GM12891 (cell line): ENCODE data around the gene OPCML.

Experiments
- DNase-seq: peaks from one replicate; pipeline ENCODE4 v3.0.0; 2011; ENCODE audit warnings: low spot score; ENCODE audit not compliant: insufficient read length
- FAIRE-seq: peaks from 2 replicates; lab custom pipeline; 2011; peaks lifted over from hg19 to GRCh38; lab: Jason Lieb, UNC
- PAX5 ChIP-seq: IDR thresholded peaks from 2 replicates; pipeline ENCODE4 v1.6.1; 2011; ENCODE audit warnings: low read length, moderate library complexity, mild to moderate bottlenecking; ENCODE audit not compliant: insufficient read depth, severe bottlenecking
- POLR2A ChIP-seq: IDR thresholded peaks from 2 replicates; pipeline ENCODE4 v1.6.1; 2011; ENCODE audit warnings: low read depth, low read length, control low read depth
- POLR2AphosphoS5 ChIP-seq: IDR thresholded peaks from 2 replicates; pipeline ENCODE4 v1.6.1; 2011; ENCODE audit warnings: low read depth, low read length, control low read depth
- POU2F2 ChIP-seq: IDR thresholded peaks from 2 replicates; pipeline ENCODE4 v1.6.1; 2011; ENCODE audit warnings: low read depth, mild to moderate bottlenecking, control low read depth, low read length, moderate library complexity
- SPI1 ChIP-seq: IDR thresholded peaks from 2 replicates; pipeline ENCODE4 v1.6.1; 2011; ENCODE audit warnings: low read depth, low read length, control low read depth
- TAF1 ChIP-seq: IDR thresholded peaks from 2 replicates; pipeline ENCODE4 v1.6.1; 2011; ENCODE audit warnings: low read depth, low read length, control low read depth

The OPCML gene

GRCh38 chr11:133235381-133235780 lies 296.9 kb downstream of the OPCML start:
- FAIRE-seq (no peak), DNase-seq (no peak)
- no peak for TF ChIP-seq POLR2AphosphoS5
- no peak for TF ChIP-seq POU2F2
- TF ChIP-seq TAF1 = no peak
- no peak for TF ChIP-seq PAX5
- no peak for TF ChIP-seq POLR2A
- TF ChIP-seq SPI1 = no peak

GRCh38 chr11:133234883-133235282 lies 297.4 kb downstream of the OPCML start:
- FAIRE-seq (no peak), DNase-seq (no peak)
- TF ChIP-seq SPI1 (no peak), POU2F2 (no peak), POLR2A (no peak), PAX5 (no peak), TAF1 (no peak), POLR2AphosphoS5 (no peak)

DNA sequence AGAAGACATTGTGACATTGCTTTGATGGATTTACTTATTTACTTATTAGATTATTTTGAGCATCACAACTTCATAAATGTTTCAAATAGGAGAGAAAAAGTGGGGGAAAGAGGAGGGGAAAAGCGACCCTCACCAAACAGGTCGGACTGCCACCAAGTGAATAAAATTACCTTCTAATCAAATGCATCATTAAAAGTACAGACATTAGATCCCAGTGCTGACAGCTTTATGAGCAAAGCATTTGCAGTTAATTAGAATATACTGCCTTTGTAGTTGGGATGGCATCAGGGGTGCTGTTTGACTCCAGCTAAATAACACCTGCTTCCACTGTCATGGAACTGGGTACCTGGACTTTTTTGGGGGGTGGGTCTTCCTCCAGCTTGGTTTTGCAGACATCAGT lies 299.6 kb downstream of the OPCML start:
- DNase-seq = no peak
- FAIRE-seq = no peak
- TF ChIP-seq SPI1 (no peak), POLR2AphosphoS5 (no peak), POLR2A (no peak), PAX5 (no peak), POU2F2 (no peak), TAF1 (no peak)

DNA sequence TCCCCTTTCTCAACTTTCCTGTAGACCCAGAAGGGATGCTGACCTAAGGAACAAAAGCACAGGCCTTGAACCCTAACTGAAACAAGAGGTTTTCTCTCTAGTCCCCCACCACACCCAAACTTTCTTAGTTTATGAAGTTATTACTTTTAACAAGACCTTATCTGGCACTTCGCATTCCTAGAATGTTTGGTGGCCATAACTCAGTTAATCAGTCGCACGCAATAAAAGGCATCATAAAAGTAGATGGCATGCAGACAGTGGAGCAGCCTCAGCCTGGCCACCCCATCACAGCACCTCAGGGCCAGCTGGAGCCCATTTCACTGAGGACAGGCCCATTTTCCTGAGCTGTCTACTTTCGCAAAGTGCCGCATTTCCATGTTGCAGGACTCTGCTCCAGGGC lies 301.9 kb downstream of the OPCML start:
- DNase-seq = no peak
- no peak for TF ChIP-seq TAF1
- TF ChIP-seq POLR2A = no peak
- TF ChIP-seq PAX5 = no peak
- TF ChIP-seq POLR2AphosphoS5 = no peak
- TF ChIP-seq POU2F2 = no peak
- no peak for TF ChIP-seq SPI1
- no peak for FAIRE-seq

GRCh38 chr11:133228471-133229329 lies 303.6 kb downstream of the OPCML start:
- FAIRE-seq (no peak), DNase-seq (no peak)

GRCh38 chr11:133227632-133228111 lies 304.6 kb downstream of the OPCML start:
- no peak for DNase-seq

More at GRCh38 chr11:133228471-133229329, 303.6 kb downstream of the OPCML start:
- no peak for TF ChIP-seq POLR2A
- no peak for TF ChIP-seq PAX5
- no peak for TF ChIP-seq SPI1
- no peak for TF ChIP-seq TAF1
- no peak for TF ChIP-seq POLR2AphosphoS5
- no peak for TF ChIP-seq POU2F2

DNA sequence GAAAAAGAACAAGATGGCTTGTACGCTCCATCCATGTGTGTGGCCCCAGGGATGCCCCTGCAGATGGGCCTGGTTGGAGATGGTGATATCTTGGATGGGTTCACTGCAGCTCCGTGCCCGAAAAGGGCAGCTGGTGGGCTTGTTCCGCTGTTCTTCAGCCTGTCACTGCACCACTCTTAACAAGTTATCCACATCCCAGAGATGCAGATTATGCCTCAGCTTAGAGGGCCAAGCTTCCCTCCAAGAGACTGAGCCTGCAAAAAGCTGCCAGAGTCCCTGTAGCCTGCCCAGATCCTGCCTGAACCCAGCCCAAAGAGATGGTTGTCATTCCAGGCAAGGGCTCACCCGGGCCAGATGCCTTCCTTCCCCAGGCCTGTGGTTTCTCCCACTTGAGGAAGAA lies 308.0 kb downstream of the OPCML start:
- TF ChIP-seq POU2F2 = no peak
- TF ChIP-seq POLR2AphosphoS5 = no peak
- TF ChIP-seq POLR2A = no peak
- no peak for TF ChIP-seq SPI1
- DNase-seq (no peak), FAIRE-seq (no peak)

More at GRCh38 chr11:133227632-133228111, 304.6 kb downstream of the OPCML start:
- FAIRE-seq = no peak
- no peak for TF ChIP-seq PAX5
- no peak for TF ChIP-seq TAF1
- TF ChIP-seq POU2F2 = no peak
- TF ChIP-seq POLR2A = no peak
- TF ChIP-seq POLR2AphosphoS5 = no peak
- TF ChIP-seq SPI1 = no peak

DNA sequence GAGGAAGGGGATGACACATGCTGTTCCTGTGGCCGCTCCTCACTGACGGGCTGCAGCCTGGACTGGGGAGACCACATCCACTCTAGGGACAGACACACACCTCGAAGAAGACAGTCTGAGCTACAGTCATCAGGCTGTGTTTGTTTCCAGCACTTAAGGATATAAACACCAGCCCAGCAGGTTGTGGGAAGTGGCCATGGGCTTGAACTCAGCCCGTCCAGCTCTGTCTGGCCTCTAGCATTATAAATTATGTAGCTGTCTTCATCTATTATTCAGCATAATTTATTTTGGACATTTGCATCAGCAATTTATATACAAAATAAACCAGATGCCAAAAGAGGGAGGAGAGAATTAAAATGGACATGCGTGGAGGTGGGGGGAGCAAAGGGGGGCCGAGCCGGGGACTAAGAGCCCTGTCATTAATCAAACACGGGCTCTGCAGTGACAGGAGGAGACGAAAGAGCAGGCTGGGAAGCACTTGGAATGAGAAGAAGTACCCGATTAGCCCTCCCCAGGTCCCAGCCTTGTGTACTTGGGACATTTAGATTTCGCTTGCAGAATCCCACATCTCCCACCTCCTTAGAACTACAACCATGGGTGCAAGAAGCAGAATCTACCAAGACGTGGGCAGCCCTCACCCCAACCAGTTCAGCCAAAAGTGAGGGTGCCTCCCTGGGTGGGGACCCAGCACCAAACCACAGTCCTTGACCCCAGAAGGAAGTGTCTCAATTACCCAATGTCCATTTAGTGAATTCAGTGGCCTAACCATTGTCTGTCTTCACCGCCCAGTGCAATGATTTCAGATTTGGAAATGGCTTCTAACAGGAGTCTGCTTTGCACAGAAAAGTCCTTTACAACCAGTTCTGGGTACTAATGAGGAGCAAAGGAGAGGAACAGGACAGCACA lies 309.6 kb downstream of the OPCML start:
- DNase-seq = no peak
- TF ChIP-seq PAX5 (no peak), SPI1 (no peak), POLR2A (no peak), TAF1 (no peak), POU2F2 (no peak), POLR2AphosphoS5 (no peak)
- no peak for FAIRE-seq

- DNase-seq (no peak), FAIRE-seq (no peak)
- TF ChIP-seq POLR2A = no peak
- TF ChIP-seq POU2F2 = no peak
- no peak for TF ChIP-seq PAX5
- no peak for TF ChIP-seq SPI1
- TF ChIP-seq TAF1 = no peak
- TF ChIP-seq POLR2AphosphoS5 = no peak
Measured at GRCh38 chr11:133219543-133219942, 312.8 kb downstream of the OPCML start.
